ENCODE measurements around the gene INPP5D. TPM values are rescaled to one million over a fixed set of nuclear protein-coding genes. Genes with fewer than 3 reads are reported as not detected.

INPP5D gene
- total RNA-seq, 1 experiment from 2014 or later, result 17.2 TPM

DNA sequence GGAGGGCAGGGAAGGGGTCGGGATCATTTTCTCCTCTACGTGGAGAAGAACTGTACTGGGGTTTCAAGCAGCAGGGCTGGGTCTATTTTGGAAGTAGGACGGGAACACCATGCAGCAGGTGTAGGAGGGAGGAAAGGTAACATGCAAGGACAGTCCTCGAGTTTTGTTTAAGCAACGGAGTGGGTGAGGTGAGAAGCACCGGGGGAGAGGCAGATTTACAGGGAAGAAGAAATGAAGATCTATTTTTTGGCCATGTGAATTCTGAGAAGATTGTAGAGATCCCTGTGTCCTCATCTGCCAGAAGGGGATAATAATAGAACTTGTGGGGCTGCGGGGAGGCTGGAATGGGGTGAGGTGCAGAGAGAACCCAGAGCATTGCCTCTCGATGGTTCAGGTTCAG lies 85.6 kb downstream of the INPP5D start:
- CTCF ChIA-PET, result interaction anchor here (0.6 kb wide), 1 partner anchor 39 kb away, joined by 4 read pairs; no protein-coding TSS in a partner anchor
- no peak overlapping the region for H3K4me3 Mint-ChIP-seq
- TF ChIP-seq ETV6 (CRISPR knock-in tag; IDR thresholded peaks at IDR 0.05), result no peak
- TF ChIP-seq, protein P1, sequence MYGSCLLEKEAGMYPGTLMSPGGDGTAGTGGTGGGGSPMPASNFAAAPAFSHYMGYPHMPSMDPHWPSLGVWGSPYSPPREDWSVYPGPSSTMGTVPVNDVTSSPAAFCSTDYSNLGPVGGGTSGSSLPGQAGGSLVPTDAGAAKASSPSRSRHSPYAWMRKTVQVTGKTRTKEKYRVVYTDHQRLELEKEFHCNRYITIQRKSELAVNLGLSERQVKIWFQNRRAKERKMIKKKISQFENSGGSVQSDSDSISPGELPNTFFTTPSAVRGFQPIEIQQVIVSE (CRISPR knock-in tag; IDR thresholded peaks at IDR 0.05; ENCODE audit: borderline replicate concordance), result no peak
- TF ChIP-seq GTF2I (CRISPR knock-in tag; conservative IDR thresholded peaks at IDR 0.05), result no peak
- TF ChIP-seq GRHL2 (CRISPR knock-in tag; IDR thresholded peaks at IDR 0.05; ENCODE audit: insufficient replicate concordance, severe bottlenecking), result no peak
- TF ChIP-seq, protein P2, sequence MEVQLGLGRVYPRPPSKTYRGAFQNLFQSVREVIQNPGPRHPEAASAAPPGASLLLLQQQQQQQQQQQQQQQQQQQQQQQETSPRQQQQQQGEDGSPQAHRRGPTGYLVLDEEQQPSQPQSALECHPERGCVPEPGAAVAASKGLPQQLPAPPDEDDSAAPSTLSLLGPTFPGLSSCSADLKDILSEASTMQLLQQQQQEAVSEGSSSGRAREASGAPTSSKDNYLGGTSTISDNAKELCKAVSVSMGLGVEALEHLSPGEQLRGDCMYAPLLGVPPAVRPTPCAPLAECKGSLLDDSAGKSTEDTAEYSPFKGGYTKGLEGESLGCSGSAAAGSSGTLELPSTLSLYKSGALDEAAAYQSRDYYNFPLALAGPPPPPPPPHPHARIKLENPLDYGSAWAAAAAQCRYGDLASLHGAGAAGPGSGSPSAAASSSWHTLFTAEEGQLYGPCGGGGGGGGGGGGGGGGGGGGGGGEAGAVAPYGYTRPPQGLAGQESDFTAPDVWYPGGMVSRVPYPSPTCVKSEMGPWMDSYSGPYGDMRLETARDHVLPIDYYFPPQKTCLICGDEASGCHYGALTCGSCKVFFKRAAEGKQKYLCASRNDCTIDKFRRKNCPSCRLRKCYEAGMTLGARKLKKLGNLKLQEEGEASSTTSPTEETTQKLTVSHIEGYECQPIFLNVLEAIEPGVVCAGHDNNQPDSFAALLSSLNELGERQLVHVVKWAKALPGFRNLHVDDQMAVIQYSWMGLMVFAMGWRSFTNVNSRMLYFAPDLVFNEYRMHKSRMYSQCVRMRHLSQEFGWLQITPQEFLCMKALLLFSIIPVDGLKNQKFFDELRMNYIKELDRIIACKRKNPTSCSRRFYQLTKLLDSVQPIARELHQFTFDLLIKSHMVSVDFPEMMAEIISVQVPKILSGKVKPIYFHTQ (CRISPR knock-in tag; IDR thresholded peaks at IDR 0.05), result no peak
- no peak for TF ChIP-seq SMAD3 (CRISPR knock-in tag; IDR thresholded peaks at IDR 0.05; ENCODE audit: borderline replicate concordance)
- no peak for TF ChIP-seq ATF1 (CRISPR knock-in tag; IDR thresholded peaks at IDR 0.05)
- TF ChIP-seq, protein P3, sequence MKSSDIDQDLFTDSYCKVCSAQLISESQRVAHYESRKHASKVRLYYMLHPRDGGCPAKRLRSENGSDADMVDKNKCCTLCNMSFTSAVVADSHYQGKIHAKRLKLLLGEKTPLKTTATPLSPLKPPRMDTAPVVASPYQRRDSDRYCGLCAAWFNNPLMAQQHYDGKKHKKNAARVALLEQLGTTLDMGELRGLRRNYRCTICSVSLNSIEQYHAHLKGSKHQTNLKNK (CRISPR knock-in tag; IDR thresholded peaks at IDR 0.05), result no peak
- TF ChIP-seq TEAD4 (CRISPR knock-in tag; IDR thresholded peaks at IDR 0.05), result no peak
- TF ChIP-seq, protein P4, sequence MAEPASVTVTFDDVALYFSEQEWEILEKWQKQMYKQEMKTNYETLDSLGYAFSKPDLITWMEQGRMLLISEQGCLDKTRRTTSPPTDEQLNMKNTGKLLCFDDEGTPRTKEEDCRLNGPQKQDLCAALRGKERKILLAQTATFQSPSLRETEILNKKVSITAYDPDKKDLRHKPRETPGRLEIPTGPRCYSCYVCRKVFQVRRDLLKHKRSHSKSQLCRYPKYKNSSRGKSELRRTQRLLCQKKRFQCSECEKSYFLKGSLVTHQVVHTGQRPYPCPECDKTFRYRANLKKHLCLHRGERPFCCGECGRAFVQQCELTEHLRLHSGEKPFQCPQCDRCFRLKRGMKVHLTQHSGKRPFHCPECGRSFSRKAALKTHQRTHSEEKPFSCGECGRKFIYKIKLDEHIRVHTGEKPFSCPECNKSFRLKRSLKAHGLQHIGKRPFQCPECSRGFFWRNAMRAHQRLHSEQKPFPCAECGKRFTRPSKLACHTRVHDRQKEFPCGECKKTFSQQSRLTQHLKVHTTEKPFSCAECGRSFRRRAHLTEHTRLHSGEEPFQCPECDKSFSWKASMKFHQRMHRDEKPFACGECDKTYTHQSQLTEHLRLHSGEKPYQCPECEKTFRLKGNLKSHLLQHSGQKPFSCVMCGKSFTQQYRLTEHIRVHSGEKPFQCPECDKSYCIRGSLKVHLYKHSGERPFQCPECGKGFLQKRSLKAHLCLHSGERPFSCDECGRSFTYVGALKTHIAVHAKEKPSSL (CRISPR knock-in tag; conservative IDR thresholded peaks at IDR 0.05), result no peak
- TF ChIP-seq, protein P5, sequence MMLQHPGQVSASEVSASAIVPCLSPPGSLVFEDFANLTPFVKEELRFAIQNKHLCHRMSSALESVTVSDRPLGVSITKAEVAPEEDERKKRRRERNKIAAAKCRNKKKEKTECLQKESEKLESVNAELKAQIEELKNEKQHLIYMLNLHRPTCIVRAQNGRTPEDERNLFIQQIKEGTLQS (CRISPR knock-in tag; conservative IDR thresholded peaks at IDR 0.05), result no peak
- no peak for TF ChIP-seq FOXP1 (CRISPR knock-in tag; IDR thresholded peaks at IDR 0.05; ENCODE audit: borderline replicate concordance)
- TF ChIP-seq HMGA2 (CRISPR knock-in tag; IDR thresholded peaks at IDR 0.05), result no peak
- TF ChIP-seq RORB (CRISPR knock-in tag; IDR thresholded peaks at IDR 0.05), result no peak
- TF ChIP-seq, protein P6, sequence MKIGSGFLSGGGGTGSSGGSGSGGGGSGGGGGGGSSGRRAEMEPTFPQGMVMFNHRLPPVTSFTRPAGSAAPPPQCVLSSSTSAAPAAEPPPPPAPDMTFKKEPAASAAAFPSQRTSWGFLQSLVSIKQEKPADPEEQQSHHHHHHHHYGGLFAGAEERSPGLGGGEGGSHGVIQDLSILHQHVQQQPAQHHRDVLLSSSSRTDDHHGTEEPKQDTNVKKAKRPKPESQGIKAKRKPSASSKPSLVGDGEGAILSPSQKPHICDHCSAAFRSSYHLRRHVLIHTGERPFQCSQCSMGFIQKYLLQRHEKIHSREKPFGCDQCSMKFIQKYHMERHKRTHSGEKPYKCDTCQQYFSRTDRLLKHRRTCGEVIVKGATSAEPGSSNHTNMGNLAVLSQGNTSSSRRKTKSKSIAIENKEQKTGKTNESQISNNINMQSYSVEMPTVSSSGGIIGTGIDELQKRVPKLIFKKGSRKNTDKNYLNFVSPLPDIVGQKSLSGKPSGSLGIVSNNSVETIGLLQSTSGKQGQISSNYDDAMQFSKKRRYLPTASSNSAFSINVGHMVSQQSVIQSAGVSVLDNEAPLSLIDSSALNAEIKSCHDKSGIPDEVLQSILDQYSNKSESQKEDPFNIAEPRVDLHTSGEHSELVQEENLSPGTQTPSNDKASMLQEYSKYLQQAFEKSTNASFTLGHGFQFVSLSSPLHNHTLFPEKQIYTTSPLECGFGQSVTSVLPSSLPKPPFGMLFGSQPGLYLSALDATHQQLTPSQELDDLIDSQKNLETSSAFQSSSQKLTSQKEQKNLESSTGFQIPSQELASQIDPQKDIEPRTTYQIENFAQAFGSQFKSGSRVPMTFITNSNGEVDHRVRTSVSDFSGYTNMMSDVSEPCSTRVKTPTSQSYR (CRISPR knock-in tag; IDR thresholded peaks at IDR 0.05), result no peak
- TF ChIP-seq NR2C2 (CRISPR knock-in tag; IDR thresholded peaks at IDR 0.05), result no peak
- no peak for TF ChIP-seq ZNF396 (CRISPR knock-in tag; IDR thresholded peaks at IDR 0.05; ENCODE audit: borderline replicate concordance)
- TF ChIP-seq MXD4 (CRISPR knock-in tag; IDR thresholded peaks at IDR 0.05; ENCODE audit: borderline replicate concordance), result no peak

More for the DNA sequence above, 85.6 kb downstream of the INPP5D start:
- no peak for ATAC-seq
- POLR2A ChIA-PET, result interaction anchor here (0.5 kb wide), 1 partner anchor 27 kb away, joined by 5 read pairs; no protein-coding TSS in a partner anchor
- Mint-ChIP-seq H3K4me1 (peaks cover 38% of the 10 kb centered on the region), H3K9me3 (peaks cover 22% of the 10 kb centered on the region), H3K27ac (no peak overlapping the region), H3K27me3 (ENCODE audit: low read depth) (no peaks in the 10 kb centered on the region), H3K36me3 (peaks cover 66% of the 10 kb centered on the region)
- DNase-seq (ENCODE audit: low spot score), result no peak

Measured in WTC11 (cell line).